K562 (cell line): ENCODE data around the gene NASP. TPM values are rescaled to one million over a fixed set of nuclear protein-coding genes. Genes with fewer than 3 reads are reported as not detected.

ENCODE experiments used
- ATAC-seq: fragments of 200-7000 bp; cut with Tn5 transposase; 3 replicates; pipeline ENCODE4 v1.9.1; 2020; ENCODE audit warnings: moderate library complexity
- BruUV-seq: library from RNA; stranded (reverse); fragments of 400-500 nt; replicated peaks from 2 replicates; lab custom pipeline; 2021; lab: Mats Ljungman, UMichigan
- CTCF ChIA-PET: fragments of 300-600 bp; formaldehyde crosslinking; extraction: SDS; loops from one replicate; lab custom pipeline; 2021; ENCODE audit warnings: low intra/inter-chr PET ratio; lab: Yijun Ruan, JAX
- POLR2A ChIA-PET: fragments of 300-600, 350-650 bp; sonication (Branson Sonifier 250); formaldehyde crosslinking; extraction: SDS; loops from one replicate; lab custom pipeline; 2021; ENCODE audit warnings: antibody characterized with exemption, inconsistent platforms; lab: Yijun Ruan, JAX
- DNase-seq, 4 experiments: peaks; one replicate each; pipeline versions ENCODE4 v3.0.0 to v3.0.0-alpha.2; 2011 to 2018; ENCODE audit warnings: low spot score in 3 of 4, mixed read lengths in 3 of 4; ENCODE audit errors: extremely low read depth in 1 of 4
- FAIRE-seq: peaks from 2 replicates; lab custom pipeline; 2011; peaks lifted over from hg19 to GRCh38; lab: Jason Lieb, UNC
- H2AFZ ChIP-seq: 2 replicates; pipeline ENCODE4 v1.6.0; 2011; ENCODE audit warnings: low read depth, low read length, control low read depth, inconsistent platforms
- H3K27ac ChIP-seq: fragments of 200-600 bp; 3 replicates; pipeline ENCODE4 v1.8.0; 2011; ENCODE audit warnings: low read depth, mild to moderate bottlenecking, control low read depth, inconsistent platforms, low read length, moderate library complexity, mixed read lengths; ENCODE audit errors: extremely low read depth
- H3K27me3 ChIP-seq, 2 experiments: fragments of 300-600 bp in 1 of 2; 2 replicates in 1 of 2; 3 replicates in 1 of 2; pipeline versions ENCODE4 v1.6.0 to v1.8.0; 2011; ENCODE audit warnings: inconsistent platforms in 2 of 2, low read length in 2 of 2, mild to moderate bottlenecking in 1 of 2, mixed read lengths in 1 of 2, moderate library complexity in 1 of 2; ENCODE audit not compliant: control insufficient read depth in 2 of 2, insufficient read depth in 2 of 2
- H3K36me3 ChIP-seq: fragments of 300-600 bp; 3 replicates; pipeline ENCODE4 v1.8.0; 2011; ENCODE audit warnings: mild to moderate bottlenecking, low read length, inconsistent platforms; ENCODE audit not compliant: control insufficient read depth, insufficient read depth
- H3K4me1 ChIP-seq, 2 experiments: fragments of 200-600 bp in 1 of 2; replicated peaks in 1 of 2; 2 replicates in 1 of 2; 3 replicates in 1 of 2; pipeline versions ENCODE4 v1.5.1 to v1.8.0; 2011; ENCODE audit warnings: inconsistent platforms in 2 of 2, low read length in 2 of 2, mild to moderate bottlenecking in 1 of 2, mixed read lengths in 1 of 2, moderate library complexity in 1 of 2; ENCODE audit not compliant: control insufficient read depth in 2 of 2, insufficient read depth in 2 of 2
- H3K4me2 ChIP-seq: 2 replicates; pipeline ENCODE4 v1.6.1; 2011; ENCODE audit warnings: low read length, control low read depth, inconsistent platforms, mixed read lengths; ENCODE audit not compliant: insufficient read depth
- H3K4me3 ChIP-seq: fragments of 200-600 bp; sonication (generic), shearing (Covaris generic); 2 replicates; pipeline ENCODE4 v1.5.1; 2016; ENCODE audit warnings: control low read depth, inconsistent platforms
- H3K79me2 ChIP-seq: fragments of 200-600 bp; 3 replicates; pipeline ENCODE4 v1.8.0; 2011; ENCODE audit warnings: low read length, inconsistent platforms; ENCODE audit not compliant: control insufficient read depth, insufficient read depth
- H3K9ac ChIP-seq, 2 experiments: 2 replicates each; pipeline versions ENCODE4 v1.6.0 to v1.6.1; 2011; ENCODE audit warnings: low read depth in 2 of 2, low read length in 2 of 2, control low read depth in 1 of 2, inconsistent platforms in 1 of 2, mild to moderate bottlenecking in 1 of 2, mixed read lengths in 1 of 2; ENCODE audit not compliant: insufficient read depth in 1 of 2
- H3K9me1 ChIP-seq: one replicate; pipeline ENCODE4 v1.6.0; 2011; ENCODE audit warnings: inconsistent platforms, mild to moderate bottlenecking, low read length, moderate library complexity; ENCODE audit not compliant: control insufficient read depth, insufficient read depth
- H3K9me3 ChIP-seq: replicated peaks from 2 replicates; pipeline ENCODE4 v1.5.1; 2011; ENCODE audit warnings: low read depth, low read length, inconsistent platforms; ENCODE audit not compliant: control insufficient read depth, insufficient read depth
- H4K20me1 ChIP-seq: replicated peaks from 2 replicates; pipeline ENCODE4 v1.6.1; 2011; ENCODE audit warnings: low read length, inconsistent platforms, mixed read lengths; ENCODE audit not compliant: control insufficient read depth, insufficient read depth
- ARNT ChIP-seq, 2 experiments: fragments of 450-650 bp; IDR thresholded peaks; 2 replicates each; pipeline ENCODE4 v1.6.1; 2016; ENCODE audit warnings: mild to moderate bottlenecking in 1 of 2
- ATF7 ChIP-seq: fragments of 450-650 bp; IDR thresholded peaks from 2 replicates; pipeline ENCODE4 v1.7.1; 2014; ENCODE audit warnings: mild to moderate bottlenecking, moderate library complexity
- CEBPG ChIP-seq, 3 experiments: fragments of 200-800 bp in 1 of 3; sonication (Bioruptor generic) in 1 of 3; sonication (generic) in 1 of 3; formaldehyde crosslinking in 1 of 3; IDR thresholded peaks in 2 of 3; conservative IDR thresholded peaks in 1 of 3; 2 replicates each; pipeline versions ENCODE4 v1.6.1 to v1.8.0; 2016 to 2022; ENCODE audit warnings: missing compliant biosample characterization in 2 of 3, missing genetic modification characterization in 2 of 3, mild to moderate bottlenecking in 1 of 3, missing genetic modification reagents in 1 of 3
- CXXC5 ChIP-seq: fragments of 250-450 bp; sonication (Bioruptor Pico); IDR thresholded peaks from 2 replicates; pipeline ENCODE4 v1.8.0; 2022; ENCODE audit warnings: inconsistent platforms, mild to moderate bottlenecking, moderate library complexity
- E4F1 ChIP-seq: fragments of 250-450 bp; sonication (Bioruptor Pico); IDR thresholded peaks from 2 replicates; pipeline ENCODE4 v1.5.0; 2021; ENCODE audit warnings: mild to moderate bottlenecking, borderline replicate concordance
- EP400 ChIP-seq: fragments of 450-650 bp; IDR thresholded peaks from 2 replicates; pipeline ENCODE4 v1.6.1; 2017; ENCODE audit warnings: antibody characterized with exemption, mild to moderate bottlenecking, moderate library complexity
- FOXA1 ChIP-seq: fragments of 450-650 bp; IDR thresholded peaks from 2 replicates; pipeline ENCODE4 v1.6.1; 2016; ENCODE audit warnings: mild to moderate bottlenecking, borderline replicate concordance
- FOXK2 ChIP-seq, 2 experiments: fragments of 450-650 bp; IDR thresholded peaks in 1 of 2; conservative IDR thresholded peaks in 1 of 2; 2 replicates each; pipeline ENCODE4 v1.6.1; 2016; ENCODE audit warnings: low read depth in 2 of 2, mild to moderate bottlenecking in 1 of 2
- NKRF ChIP-seq: fragments of 450-650 bp; IDR thresholded peaks from 2 replicates; pipeline ENCODE4 v1.6.1; 2016; ENCODE audit warnings: borderline replicate concordance
- NONO ChIP-seq, 2 experiments: fragments of 200-400 bp in 1 of 2; fragments of 450-650 bp in 1 of 2; formaldehyde crosslinking in 1 of 2; IDR thresholded peaks; 2 replicates each; pipeline ENCODE4 v1.6.1; 2017; ENCODE audit warnings: low read depth in 2 of 2, mild to moderate bottlenecking in 2 of 2, moderate library complexity in 2 of 2, low read length in 1 of 2
- PURB ChIP-seq: sonication (generic); formaldehyde crosslinking; IDR thresholded peaks from 2 replicates; pipeline ENCODE4 v1.9.0; 2021; ENCODE audit warnings: low read depth, mild to moderate bottlenecking, missing genetic modification reagents
- THRB ChIP-seq: fragments of 450-650 bp; formaldehyde crosslinking; conservative IDR thresholded peaks from 2 replicates; pipeline ENCODE4 v1.4.0; 2022; ENCODE audit warnings: mild to moderate bottlenecking, missing genetic modification characterization
- ZFP1 ChIP-seq: fragments of 450-650 bp; formaldehyde crosslinking; IDR thresholded peaks from 2 replicates; pipeline ENCODE4 v1.4.0; 2020; ENCODE audit warnings: mild to moderate bottlenecking, mixed read lengths
- ZNF583 ChIP-seq: fragments of 250-450 bp; sonication (Bioruptor Pico); IDR thresholded peaks from 2 replicates; pipeline ENCODE4 v1.4.0; 2020
- WGBS: fragments of 100-300 bp; shearing (Covaris generic); methylation state at CpG from one replicate; pipeline ENCODE4 v1.1.6; 2016; ENCODE audit warnings: low coverage, mixed read lengths; ENCODE audit not compliant: insufficient coverage; ENCODE audit errors: missing lambda C conversion rate; 5-methylcytosine and 5-hydroxymethylcytosine counted together
- in situ Hi-C: fragments of 300-500 bp; cut with MboI; formaldehyde crosslinking; loops from 4 replicates; pipeline ENCODE4 v1.15.0; 2018; ENCODE audit warnings: inconsistent platforms, mixed read lengths
- intact Hi-C: fragments of 100-400 bp; cut with micrococcal nuclease; formaldehyde crosslinking; loops from 2 replicates; pipeline ENCODE4 v1.14.2; 2022
- polyA plus RNA-seq, 8 experiments: library from polyadenylated mRNA; depleted of rRNA in 4 of 8; stranded (reverse) in 5 of 8; unstranded in 3 of 8; fragments of >200 nt; fragmentation: Nextera tagmentation in 2 of 8; fragmentation: Illumina TruSeq in 1 of 8; extraction: Ambion mirVana in 2 of 8; extraction: Trizol in 1 of 8; gene quantifications; 2 replicates each; pipeline versions ENCODE4 v1.2.1 to v1.2.3, GENCODE V29; 2011 to 2014; ENCODE audit warnings: inconsistent platforms in 1 of 8, missing spikeins in 1 of 8
- total RNA-seq, 7 experiments: library from RNA; depleted of rRNA in 6 of 7; stranded (reverse); fragments of >200 nt in 6 of 7; fragmentation: Illumina TruSeq in 2 of 7; extraction: Trizol in 2 of 7; gene quantifications; 2 replicates each; pipeline versions ENCODE4 v1.2.1 to v1.2.3, GENCODE V29; 2011 to 2021; ENCODE audit warnings: low replicate concordance in 1 of 7

Gene NASP
- total and polyA plus RNA-seq, 9 of the 15 experiments (the other 6 are each of a cell fraction or from before 2014, with no cell fraction given), result 199 to 578 (median 419) TPM

- BruUV-seq, result no TSS peak
- Histone ChIP-seq H3K9me1 (no peaks in the 10 kb centered on the region), H3K79me2 (no peaks in the 10 kb centered on the region), H4K20me1 (0 out of 2 replicates have a peak, but pooled peaks cover 7% of the 10 kb centered on the region), H3K9me3 (no peaks in the 10 kb centered on the region), H3K36me3 (peaks cover 28% of the 10 kb centered on the region; the same call in 2 of the 3 replicates), H3K27ac (peak overlapping the region; percentile 64; the same call in 2 of the 3 replicates), H3K4me2 (peak overlapping the region; percentile 36; the same call in 1 of the 2 replicates), H2AFZ (peak overlapping the region; percentile 91), H3K4me3 (no peak overlapping the region), H3K27me3 (no peaks in the 10 kb centered on the region), H3K4me1 (peaks cover 11 to 22% of the 10 kb centered on the region in 2 experiments), H3K9ac (peak overlapping the region in 1 of 2 experiments; percentile 54; a peak in 2 of 4 replicates)
- DNase-seq (peak in 1 of 4 experiments; percentile 75), ATAC-seq (peak; percentile 76), FAIRE-seq (no peak)
- ChIA-PET POLR2A (interaction anchor here (1.2 to 10.3 kb wide), 4 partner anchors 9 to 224 kb away, joined by 4 to 135 read pairs (median 37); partner anchors contain the start of genes NASP and PRDX1), CTCF (no interaction called here)
- in situ Hi-C loops (loop anchor here (5.0 kb wide), 1 partner anchor 216 kb away; no protein-coding TSS in a partner anchor), intact Hi-C loops (loop anchor here (10.0 kb wide), 1 partner anchor 559 kb away; the partner anchor contains the start of genes HECTD3 and UROD)
- 11% methylated on average over 3 of the region's 3 CpGs for WGBS
- TF ChIP-seq E4F1, result no peak
- TF ChIP-seq ZFP1 (CRISPR knock-in tag), result no peak
- no peak for TF ChIP-seq PURB (CRISPR knock-in tag)
- no peak for TF ChIP-seq ZNF583 (CRISPR knock-in tag)
- TF ChIP-seq FOXK2 (conservative IDR thresholded peaks at IDR 0.05 in 1 of 2, IDR thresholded peaks at IDR 0.05 in 1 of 2; ENCODE audit: low read depth in 2 of 2), result no peak
- peak in 1 of 2 experiments; percentile 12; a peak in 1 of 4 replicates for TF ChIP-seq NONO (IDR thresholded peaks at IDR 0.05; ENCODE audit: low read depth in 2 of 2, low read length in 1 of 2)
- 0 out of 2 replicates have a peak, but pooled peaks have one; percentile 4 for TF ChIP-seq CXXC5 (CRISPR knock-in tag)
- TF ChIP-seq FOXA1, result no peak
- TF ChIP-seq NKRF, result no peak
- TF ChIP-seq THRB (CRISPR knock-in tag), result no peak
- 0 out of 2 replicates have a peak, but pooled peaks have one; percentile 13 for TF ChIP-seq ATF7
- no peak for TF ChIP-seq CEBPG (CRISPR knock-in tag; IDR thresholded peaks at IDR 0.05)
- TF ChIP-seq CEBPG (tag; conservative IDR thresholded peaks at IDR 0.05 in 1 of 2, IDR thresholded peaks at IDR 0.05 in 1 of 2), result no peak
- TF ChIP-seq EP400, result no peak; the same call in 1 of the 2 replicates
- TF ChIP-seq ARNT (IDR thresholded peaks at IDR 0.05), result no peak
These were observed 10.5 kb upstream of the NASP start for GRCh38 chr1:45573231-45573804.
